Stimulated activated CD8-positive, alpha-beta memory T cell treated with anti-CD3 and anti-CD28 coated beads, Interleukin-12 subunit alpha, Interleukin-12 subunit beta, amount 100 ng/mL, for 4 hours (primary cell): Measurements from ENCODE around the gene DLGAP1.

Experiments used
- DNase-seq: peaks from one replicate; pipeline ENCODE4 v3.0.0-alpha.2; 2020; ENCODE audit warnings: low read depth

The DLGAP1 gene

GRCh38 chr18:4157352-4157751, 297.8 kb downstream of the DLGAP1 start:
- no peak for DNase-seq

GRCh38 chr18:4146797-4147196, 308.3 kb downstream of the DLGAP1 start:
- DNase-seq, result no peak

GRCh38 chr18:4144201-4144600, 310.9 kb downstream of the DLGAP1 start:
- no peak for DNase-seq

GRCh38 chr18:4143585-4143984, 311.5 kb downstream of the DLGAP1 start:
- no peak for DNase-seq

- DNase-seq, result no peak
Observed at GRCh38 chr18:4142876-4143275, 312.2 kb downstream of the DLGAP1 start.

- no peak for DNase-seq
Observed at GRCh38 chr18:4134700-4135099, 320.4 kb downstream of the DLGAP1 start.

GRCh38 chr18:4130734-4131719, 324.1 kb downstream of the DLGAP1 start:
- DNase-seq, result no peak

GRCh38 chr18:4126939-4127338, 328.2 kb downstream of the DLGAP1 start:
- no peak for DNase-seq

- DNase-seq, result no peak
Observed at GRCh38 chr18:4125627-4126230, 329.4 kb downstream of the DLGAP1 start.

- no peak for DNase-seq
Observed at GRCh38 chr18:4125224-4125623, 329.9 kb downstream of the DLGAP1 start.

GRCh38 chr18:4119813-4120212, 335.3 kb downstream of the DLGAP1 start:
- DNase-seq, result no peak

- DNase-seq, result no peak
Observed at GRCh38 chr18:4119127-4119648, 335.9 kb downstream of the DLGAP1 start.

GRCh38 chr18:4108016-4108415, 347.1 kb downstream of the DLGAP1 start:
- DNase-seq, result no peak

GRCh38 chr18:4107049-4107467, 348.0 kb downstream of the DLGAP1 start:
- DNase-seq, result no peak

- no peak for DNase-seq
Observed at GRCh38 chr18:4106407-4107033, 348.6 kb downstream of the DLGAP1 start.

- DNase-seq, result no peak
Observed at GRCh38 chr18:4102901-4103300, 352.2 kb downstream of the DLGAP1 start.

GRCh38 chr18:4101009-4101408, 354.1 kb downstream of the DLGAP1 start:
- no peak for DNase-seq

GRCh38 chr18:4096486-4096885, 358.6 kb downstream of the DLGAP1 start:
- DNase-seq, result no peak

GRCh38 chr18:4093676-4094075, 361.4 kb downstream of the DLGAP1 start:
- DNase-seq, result no peak

GRCh38 chr18:4084382-4084900, 370.7 kb downstream of the DLGAP1 start:
- no peak for DNase-seq

- no peak for DNase-seq
Observed at GRCh38 chr18:4078246-4078645, 376.9 kb downstream of the DLGAP1 start.

GRCh38 chr18:4077721-4078120, 377.4 kb downstream of the DLGAP1 start:
- no peak for DNase-seq
